ENCODE results near the gene LMX1B. TPM values are rescaled to one million over a fixed set of nuclear protein-coding genes. Genes with fewer than 3 reads are reported as not detected.

The LMX1B gene
- polyA plus RNA-seq, 1 donor (not counting 4 experiments of a cell fraction or from before 2014, with no cell fraction given) = 0.24 TPM

GRCh38 chr9:126700903-126701812, 87.4 kb downstream of the LMX1B start:
- Histone ChIP-seq H3K9ac (ENCODE audit: control insufficient read depth, extremely low read depth, insufficient read depth, low read length) (no peak overlapping the region), H3K27ac (ENCODE audit: control insufficient read depth, insufficient read depth, low read length) (no peak overlapping the region), H3K79me2 (ENCODE audit: control insufficient read depth, insufficient read depth, low read length) (no peaks in the 10 kb centered on the region), H3K9me3 (ENCODE audit: control insufficient read depth, low read depth, low read length) (no peaks in the 10 kb centered on the region), H2AFZ (ENCODE audit: control insufficient read depth, low read length) (no peak overlapping the region), H3K4me2 (ENCODE audit: control insufficient read depth, extremely low read depth, insufficient read depth, low read depth, low read length) (no peak overlapping the region), H3K36me3 (ENCODE audit: control insufficient read depth in 2 of 2, extremely low read depth in 1 of 2, insufficient read depth in 2 of 2, low read length in 2 of 2) (no peaks in the 10 kb centered on the region), H3K4me1 (ENCODE audit: control insufficient read depth, extremely low read depth, insufficient read depth, low read length) (peaks cover 15% of the 10 kb centered on the region), H4K20me1 (ENCODE audit: control insufficient read depth, extremely low read depth, insufficient read depth, low read length) (peaks cover 2% of the 10 kb centered on the region), H3K4me3 (ENCODE audit: control insufficient read depth in 2 of 3, extremely low read depth in 1 of 3, insufficient read depth in 2 of 3, low read depth in 1 of 3, low read length in 3 of 3) (no peak overlapping the region), H3K9me1 (ENCODE audit: control insufficient read depth, extremely low read depth, insufficient read depth, low read length) (no peaks in the 10 kb centered on the region), H3K27me3 (ENCODE audit: control insufficient read depth, extremely low read depth, insufficient read depth, low read length) (peaks cover 21% of the 10 kb centered on the region)
- DNase-seq (ENCODE audit: low read depth, low spot score) (no peak), FAIRE-seq (no peak)
- dilution Hi-C loops (cut with MboI; ENCODE audit: extremely low pct_ligation_motif_present, low sequenced_read_pairs) = no loop called here
- no peak for TF ChIP-seq CTCF (optimal IDR thresholded peaks at IDR 0.05 in 1 of 3, IDR thresholded peaks at IDR 0.05 in 1 of 3, conservative IDR thresholded peaks at IDR 0.05 in 1 of 3; ENCODE audit: extremely low read depth in 1 of 3, insufficient read depth in 2 of 3, low read length in 3 of 3)
- no peak for TF ChIP-seq EZH2 (IDR thresholded peaks at IDR 0.05; ENCODE audit: low read length)

GRCh38 chr9:126701813-126702140, 88.0 kb downstream of the LMX1B start:
- dilution Hi-C loops (cut with MboI; ENCODE audit: extremely low pct_ligation_motif_present, low sequenced_read_pairs) = no loop called here
- Histone ChIP-seq H4K20me1 (ENCODE audit: control insufficient read depth, extremely low read depth, insufficient read depth, low read length) (peaks cover 2% of the 10 kb centered on the region), H3K4me3 (ENCODE audit: control insufficient read depth in 2 of 3, extremely low read depth in 1 of 3, insufficient read depth in 2 of 3, low read depth in 1 of 3, low read length in 3 of 3) (no peak overlapping the region), H3K9me3 (ENCODE audit: control insufficient read depth, low read depth, low read length) (no peaks in the 10 kb centered on the region), H3K4me1 (ENCODE audit: control insufficient read depth, extremely low read depth, insufficient read depth, low read length) (peaks cover 15% of the 10 kb centered on the region), H3K79me2 (ENCODE audit: control insufficient read depth, insufficient read depth, low read length) (no peaks in the 10 kb centered on the region), H3K36me3 (ENCODE audit: control insufficient read depth in 2 of 2, extremely low read depth in 1 of 2, insufficient read depth in 2 of 2, low read length in 2 of 2) (no peaks in the 10 kb centered on the region), H3K9ac (ENCODE audit: control insufficient read depth, extremely low read depth, insufficient read depth, low read length) (no peak overlapping the region), H3K27me3 (ENCODE audit: control insufficient read depth, extremely low read depth, insufficient read depth, low read length) (peaks cover 21% of the 10 kb centered on the region), H3K4me2 (ENCODE audit: control insufficient read depth, extremely low read depth, insufficient read depth, low read depth, low read length) (no peak overlapping the region), H2AFZ (ENCODE audit: control insufficient read depth, low read length) (no peak overlapping the region), H3K9me1 (ENCODE audit: control insufficient read depth, extremely low read depth, insufficient read depth, low read length) (no peaks in the 10 kb centered on the region), H3K27ac (ENCODE audit: control insufficient read depth, insufficient read depth, low read length) (no peak overlapping the region)
- no peak for FAIRE-seq
- DNase-seq (ENCODE audit: low read depth, low spot score) = no peak
- TF ChIP-seq EZH2 (IDR thresholded peaks at IDR 0.05; ENCODE audit: low read length) (no peak), CTCF (optimal IDR thresholded peaks at IDR 0.05 in 1 of 3, IDR thresholded peaks at IDR 0.05 in 1 of 3, conservative IDR thresholded peaks at IDR 0.05 in 1 of 3; ENCODE audit: extremely low read depth in 1 of 3, insufficient read depth in 2 of 3, low read length in 3 of 3) (no peak)
